ENCODE results near the gene PDZK1IP1. TPM values are rescaled to one million over a fixed set of nuclear protein-coding genes. Genes with fewer than 3 reads are reported as not detected.

The PDZK1IP1 gene
- total RNA-seq, 1 donor from 2014 or later: not detected

DNA sequence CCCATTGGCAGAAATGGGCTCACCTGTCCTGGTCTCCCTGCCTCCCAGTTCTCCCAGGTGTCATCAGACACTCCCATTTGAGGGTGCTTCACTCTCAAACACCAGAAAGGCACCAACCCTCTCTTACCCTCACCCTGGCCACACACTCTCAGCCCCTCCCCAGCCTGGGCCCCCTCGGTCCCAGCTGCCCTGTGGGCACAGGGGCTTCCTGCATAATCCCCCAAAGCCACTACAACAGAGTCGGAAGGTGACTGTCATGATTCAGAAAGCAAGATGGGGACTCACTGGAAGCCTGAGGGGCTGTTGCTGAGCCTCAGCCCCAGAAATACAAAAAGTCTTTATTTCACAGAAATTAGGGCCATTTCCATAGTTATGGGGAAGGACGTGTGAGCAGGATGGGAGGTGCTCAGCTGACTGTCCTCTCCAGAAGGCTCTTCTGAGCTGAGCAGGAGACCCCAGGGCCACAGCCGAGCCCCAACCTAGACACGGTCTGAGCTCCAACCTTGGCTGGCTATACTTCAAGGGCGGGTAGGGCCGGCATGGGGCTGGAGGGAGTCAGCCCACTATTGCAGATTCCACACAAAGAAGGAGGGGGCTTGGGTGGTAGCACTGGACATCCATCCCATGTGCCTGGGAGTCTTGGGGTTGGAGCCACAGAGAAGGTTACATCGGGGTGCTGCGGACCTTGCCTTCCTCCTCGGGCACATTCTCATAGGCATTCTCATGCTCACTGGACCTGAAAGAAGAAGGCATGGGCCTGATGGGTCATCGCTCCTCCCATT lies 6.3 kb downstream of the PDZK1IP1 start:
- Mint-ChIP-seq H3K9me3 (ENCODE audit: unreplicated experiment) (peaks cover 5% of the 10 kb centered on the region), H3K27me3 (ENCODE audit: unreplicated experiment) (peaks cover 21% of the 10 kb centered on the region), H3K4me3 (ENCODE audit: unreplicated experiment) (no peak overlapping the region), H3K4me1 (ENCODE audit: unreplicated experiment) (peaks cover 44% of the 10 kb centered on the region), H3K36me3 (ENCODE audit: low read depth, unreplicated experiment) (no peaks in the 10 kb centered on the region), H3K27ac (ENCODE audit: unreplicated experiment) (no peak overlapping the region)
- no peak for DNase-seq (ENCODE audit: low spot score)
- TF ChIP-seq, protein P1, sequence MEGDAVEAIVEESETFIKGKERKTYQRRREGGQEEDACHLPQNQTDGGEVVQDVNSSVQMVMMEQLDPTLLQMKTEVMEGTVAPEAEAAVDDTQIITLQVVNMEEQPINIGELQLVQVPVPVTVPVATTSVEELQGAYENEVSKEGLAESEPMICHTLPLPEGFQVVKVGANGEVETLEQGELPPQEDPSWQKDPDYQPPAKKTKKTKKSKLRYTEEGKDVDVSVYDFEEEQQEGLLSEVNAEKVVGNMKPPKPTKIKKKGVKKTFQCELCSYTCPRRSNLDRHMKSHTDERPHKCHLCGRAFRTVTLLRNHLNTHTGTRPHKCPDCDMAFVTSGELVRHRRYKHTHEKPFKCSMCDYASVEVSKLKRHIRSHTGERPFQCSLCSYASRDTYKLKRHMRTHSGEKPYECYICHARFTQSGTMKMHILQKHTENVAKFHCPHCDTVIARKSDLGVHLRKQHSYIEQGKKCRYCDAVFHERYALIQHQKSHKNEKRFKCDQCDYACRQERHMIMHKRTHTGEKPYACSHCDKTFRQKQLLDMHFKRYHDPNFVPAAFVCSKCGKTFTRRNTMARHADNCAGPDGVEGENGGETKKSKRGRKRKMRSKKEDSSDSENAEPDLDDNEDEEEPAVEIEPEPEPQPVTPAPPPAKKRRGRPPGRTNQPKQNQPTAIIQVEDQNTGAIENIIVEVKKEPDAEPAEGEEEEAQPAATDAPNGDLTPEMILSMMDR (IDR thresholded peaks at IDR 0.05; ENCODE audit: unreplicated experiment): no peak

DNA sequence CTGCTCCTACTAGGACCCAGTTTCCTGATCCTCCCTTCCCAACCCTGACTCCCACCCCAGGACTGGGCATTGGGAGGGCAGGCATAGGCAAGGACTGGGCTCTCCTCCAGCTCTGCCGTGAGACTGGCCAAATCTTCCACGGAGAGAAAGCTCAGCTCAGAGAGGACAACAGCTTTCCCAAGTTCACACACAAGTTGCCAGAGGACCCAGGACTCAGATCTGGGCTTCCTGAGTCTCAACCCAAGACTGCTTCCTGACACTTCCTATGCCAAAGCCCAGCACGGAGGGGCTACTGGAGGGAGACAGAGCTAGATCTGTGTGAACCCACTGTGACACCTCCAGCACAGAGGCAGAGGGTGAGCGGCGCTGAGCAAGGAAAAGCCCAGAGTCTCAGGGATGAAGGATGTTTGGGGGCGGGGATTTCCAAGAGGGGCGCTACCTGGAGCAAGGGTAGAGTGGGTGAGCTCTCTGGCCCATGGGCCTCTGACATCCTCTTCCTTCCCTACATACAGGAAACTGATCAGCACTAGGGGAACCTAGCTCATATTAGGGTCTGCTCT lies 7.1 kb downstream of the PDZK1IP1 start:
- Mint-ChIP-seq H3K4me1 (ENCODE audit: unreplicated experiment) (peaks cover 44% of the 10 kb centered on the region), H3K27ac (ENCODE audit: unreplicated experiment) (no peak overlapping the region), H3K36me3 (ENCODE audit: low read depth, unreplicated experiment) (no peaks in the 10 kb centered on the region), H3K9me3 (ENCODE audit: unreplicated experiment) (peaks cover 5% of the 10 kb centered on the region), H3K27me3 (ENCODE audit: unreplicated experiment) (peaks cover 25% of the 10 kb centered on the region), H3K4me3 (ENCODE audit: unreplicated experiment) (no peak overlapping the region)
- TF ChIP-seq, protein P1 (IDR thresholded peaks at IDR 0.05; ENCODE audit: unreplicated experiment): no peak
- DNase-seq (ENCODE audit: low spot score): no peak

DNA sequence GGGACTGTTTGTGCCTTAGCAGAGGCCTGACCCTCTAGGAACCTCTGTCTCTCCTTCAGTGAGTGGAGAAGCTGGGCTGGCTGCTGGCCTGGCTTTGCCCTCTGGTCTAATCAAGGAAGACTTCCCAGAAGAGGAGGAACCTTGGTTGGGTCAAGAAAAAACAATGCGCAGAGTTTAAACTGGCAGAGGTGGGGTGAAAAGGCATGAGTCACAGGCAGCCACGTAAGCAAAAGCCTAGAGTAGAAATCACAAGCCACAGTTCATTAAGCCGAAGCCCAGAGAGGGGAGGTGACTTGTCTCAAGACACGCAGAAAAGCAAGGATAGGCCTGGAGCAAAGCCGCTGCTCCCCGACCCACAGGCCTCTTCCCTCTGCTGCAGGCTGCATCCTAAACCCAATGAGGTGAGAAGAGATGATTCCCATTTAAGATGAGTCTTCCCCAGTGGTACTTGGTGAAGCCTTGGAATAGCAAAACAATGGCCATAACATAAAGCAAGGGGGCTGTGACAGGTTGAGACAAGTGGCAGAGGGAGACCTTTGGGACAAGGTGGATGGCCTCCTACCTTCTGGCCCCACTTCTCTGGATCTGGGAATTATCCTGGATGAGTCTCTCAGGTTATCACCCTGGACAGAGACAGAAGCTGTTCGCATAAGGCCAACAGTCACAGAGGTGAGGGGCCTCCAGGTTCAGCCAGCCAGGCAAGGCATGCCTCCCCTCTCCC lies 7.7 kb downstream of the PDZK1IP1 start:
- TF ChIP-seq, protein P1 (IDR thresholded peaks at IDR 0.05; ENCODE audit: unreplicated experiment): no peak
- Mint-ChIP-seq H3K27me3 (ENCODE audit: unreplicated experiment) (peaks cover 23% of the 10 kb centered on the region), H3K27ac (ENCODE audit: unreplicated experiment) (peak overlapping the region; percentile 18), H3K4me3 (ENCODE audit: unreplicated experiment) (peak overlapping the region; percentile 77), H3K9me3 (ENCODE audit: unreplicated experiment) (peaks cover 5% of the 10 kb centered on the region), H3K36me3 (ENCODE audit: low read depth, unreplicated experiment) (no peaks in the 10 kb centered on the region), H3K4me1 (ENCODE audit: unreplicated experiment) (peaks cover 44% of the 10 kb centered on the region)
- no peak for DNase-seq (ENCODE audit: low spot score)

DNA sequence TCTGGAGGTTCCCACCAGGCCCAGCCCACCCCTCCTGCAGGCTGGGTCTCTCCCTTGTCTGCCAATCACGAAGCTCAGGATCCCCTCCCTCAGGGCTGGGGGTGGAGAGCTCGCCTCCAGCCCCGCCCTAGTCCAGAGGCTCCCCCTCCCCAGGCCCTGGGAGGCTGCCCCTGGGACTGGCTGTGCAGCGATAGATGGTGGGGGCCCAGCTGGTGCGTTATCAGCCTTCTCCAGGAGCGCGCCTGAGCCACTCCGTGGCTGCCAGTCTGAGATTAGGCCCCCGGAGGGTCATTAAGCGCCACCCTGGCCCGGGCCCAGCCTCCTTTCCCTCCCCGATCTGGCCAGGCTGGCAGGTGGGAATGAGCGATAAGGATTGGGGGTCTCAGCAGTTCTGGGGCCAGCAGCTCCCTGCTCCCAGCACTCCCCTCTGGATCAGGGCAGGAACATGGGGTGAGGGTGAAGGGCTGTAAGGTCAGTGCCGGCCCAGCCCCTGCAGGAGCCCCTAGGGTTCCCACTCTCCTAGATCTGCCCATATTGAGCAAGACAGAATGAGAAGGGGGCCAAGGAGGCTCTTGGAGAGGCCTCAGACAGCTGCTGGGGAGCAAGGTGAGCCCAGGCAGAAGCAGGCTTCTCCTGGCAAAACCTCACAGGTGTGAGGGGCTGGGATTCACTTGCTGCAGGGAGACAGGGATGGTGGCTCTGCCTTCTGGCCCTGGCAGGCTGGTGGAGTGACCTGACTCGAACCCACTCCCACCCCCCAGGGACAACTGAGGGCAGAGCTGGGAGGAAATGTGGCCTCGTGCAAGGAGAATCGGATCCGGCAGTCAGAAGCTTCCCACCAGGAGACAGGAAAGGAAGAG lies 8.5 kb downstream of the PDZK1IP1 start:
- Mint-ChIP-seq H3K36me3 (ENCODE audit: low read depth, unreplicated experiment) (no peaks in the 10 kb centered on the region), H3K27me3 (ENCODE audit: unreplicated experiment) (peaks cover 23% of the 10 kb centered on the region), H3K9me3 (ENCODE audit: unreplicated experiment) (peaks cover 5% of the 10 kb centered on the region), H3K4me3 (ENCODE audit: unreplicated experiment) (peak overlapping the region; percentile 62), H3K27ac (ENCODE audit: unreplicated experiment) (peak overlapping the region; percentile 61), H3K4me1 (ENCODE audit: unreplicated experiment) (peaks cover 44% of the 10 kb centered on the region)
- TF ChIP-seq, protein P1 (IDR thresholded peaks at IDR 0.05; ENCODE audit: unreplicated experiment): no peak
- peak; percentile 43 for DNase-seq (ENCODE audit: low spot score)
